Colonic mucosa (tissue), 4 donors: Measurements from ENCODE around the gene PSMD3. TPM values are rescaled to one million over a fixed set of nuclear protein-coding genes. Genes with fewer than 3 reads are reported as not detected.

Experiments used
- DNase-seq: peaks from one replicate; pipeline ENCODE4 v3.0.0-alpha.2; 2020
- H3K27ac ChIP-seq: fragments of 200-600 bp; one replicate; pipeline ENCODE4 v1.8.0; 2021
- H3K27me3 ChIP-seq: fragments of 200-600 bp; one replicate; pipeline ENCODE4 v1.8.0; 2021
- H3K36me3 ChIP-seq: fragments of 200-600 bp; one replicate; pipeline ENCODE4 v1.8.0; 2021
- H3K4me1 ChIP-seq: fragments of 200-600 bp; one replicate; pipeline ENCODE4 v1.8.0; 2021; ENCODE audit warnings: mild to moderate bottlenecking
- H3K4me3 ChIP-seq: fragments of 200-600 bp; one replicate; pipeline ENCODE4 v1.8.0; 2021
- H3K9ac ChIP-seq, 2 donors: one replicate each; pipeline ENCODE4 v1.7.0; 2013; ENCODE audit warnings: control low read depth in 2 of 2, low read depth in 2 of 2, low read length in 2 of 2
- H3K9me3 ChIP-seq: fragments of 200-600 bp; one replicate; pipeline ENCODE4 v1.8.0; 2021
- CTCF ChIP-seq: fragments of 200-600 bp; IDR thresholded peaks from one replicate; pipeline ENCODE4 v1.8.0; 2022; ENCODE audit warnings: antibody characterized with exemption, mild to moderate bottlenecking
- intact Hi-C: fragments of 100-400 bp; cut with DNase I; formaldehyde crosslinking; loops from one replicate; pipeline ENCODE4 v1.14.1; 2022
- total RNA-seq, 2 donors: library from RNA; stranded (reverse); fragmentation: NEBNext Ultra II Directional in 1 of 2; extraction: Animal tissue kit (Norgen Biotek cat#: 25700) in 1 of 2; gene quantifications; one replicate each; pipeline ENCODE4 v1.2.1, GENCODE V29; 2021
- donor health status: healthy.
- donor health status: DM: no; HTN: no; CAD: no.
- donor health status: DM: no; HTN: no; CAD: no.

PSMD3 gene
- total RNA-seq, 2 donors from 2014 or later: 106 to 152 TPM

GRCh38 chr17:40015998-40016985 lies 35.7 kb downstream of the PSMD3 start:
- no peak for DNase-seq
- Histone ChIP-seq H3K36me3 (no peaks in the 10 kb centered on the region), H3K4me3 (no peak overlapping the region), H3K9me3 (no peaks in the 10 kb centered on the region), H3K27me3 (no peaks in the 10 kb centered on the region), H3K9ac (peak overlapping the region; percentile 43 to 54), H3K27ac (peak overlapping the region; percentile 60), H3K4me1 (peaks cover 17% of the 10 kb centered on the region)
- no peak for TF ChIP-seq CTCF
- intact Hi-C loops: loop anchor here (10.0 kb wide), 2 partner anchors 149 to 279 kb away; no protein-coding TSS in a partner anchor

- Histone ChIP-seq H3K27me3 (no peaks in the 10 kb centered on the region), H3K4me3 (no peak overlapping the region), H3K9ac (no peak overlapping the region), H3K27ac (no peak overlapping the region), H3K4me1 (peaks cover 23% of the 10 kb centered on the region), H3K9me3 (no peaks in the 10 kb centered on the region), H3K36me3 (peaks cover 5% of the 10 kb centered on the region)
- intact Hi-C loops: loop anchor here (10.0 kb wide), 2 partner anchors 147 to 277 kb away; no protein-coding TSS in a partner anchor
- no peak for DNase-seq
- TF ChIP-seq CTCF: no peak
Observed at GRCh38 chr17:40017422-40018080, 36.9 kb downstream of the PSMD3 start.

- no peak for TF ChIP-seq CTCF
- Histone ChIP-seq H3K9ac (no peak overlapping the region), H3K27me3 (no peaks in the 10 kb centered on the region), H3K27ac (no peak overlapping the region), H3K4me1 (peaks cover 30% of the 10 kb centered on the region), H3K9me3 (no peaks in the 10 kb centered on the region), H3K36me3 (peaks cover 5% of the 10 kb centered on the region), H3K4me3 (no peak overlapping the region)
- intact Hi-C loops: loop anchor here (10.0 kb wide), 2 partner anchors 146 to 276 kb away; no protein-coding TSS in a partner anchor
- no peak for DNase-seq
Observed at GRCh38 chr17:40018211-40019121, 37.9 kb downstream of the PSMD3 start.

GRCh38 chr17:40019140-40019991 lies 38.8 kb downstream of the PSMD3 start:
- no peak for TF ChIP-seq CTCF
- peaks cover 25% of the 10 kb centered on the region for H3K4me1 ChIP-seq
- H3K9me3 ChIP-seq: no peaks in the 10 kb centered on the region
- no peak for DNase-seq
- peaks cover 5% of the 10 kb centered on the region for H3K36me3 ChIP-seq
- no peak overlapping the region for H3K27ac ChIP-seq
- intact Hi-C loops: loop anchor here (10.0 kb wide), 2 partner anchors 145 to 275 kb away; no protein-coding TSS in a partner anchor
- H3K9ac ChIP-seq: no peak overlapping the region
- H3K27me3 ChIP-seq: no peaks in the 10 kb centered on the region
- H3K4me3 ChIP-seq: no peak overlapping the region
